Measurements from ENCODE around the gene NF1. TPM values are rescaled to one million over a fixed set of nuclear protein-coding genes. Genes with fewer than 3 reads are reported as not detected.

Gene NF1
- total RNA-seq, 1 donor from 2014 or later = 53.1 TPM

- TF ChIP-seq CTCF (IDR thresholded peaks at IDR 0.05) = no peak
- Histone ChIP-seq H3K9me3 (no peaks in the 10 kb centered on the region), H3K27me3 (ENCODE audit: low read depth) (no peaks in the 10 kb centered on the region), H3K36me3 (no peaks in the 10 kb centered on the region), H3K4me1 (peaks cover 5% of the 10 kb centered on the region), H3K4me3 (no peak overlapping the region), H3K27ac (no peak overlapping the region)
- intact Hi-C loops (cut with DNase I) = no loop called here
- DNase-seq (no peak), ATAC-seq (no peak)
Measured at GRCh38 chr17:31134576-31134975, 39.8 kb downstream of the NF1 start.

- no peaks in the 10 kb centered on the region for H3K27me3 ChIP-seq (ENCODE audit: low read depth)
- intact Hi-C loops (cut with DNase I) = no loop called here
Measured at GRCh38 chr17:31136319-31136718, 41.5 kb downstream of the NF1 start.

GRCh38 chr17:31140111-31140510, 45.3 kb downstream of the NF1 start:
- no peak for ATAC-seq
- TF ChIP-seq CTCF (IDR thresholded peaks at IDR 0.05) = no peak
- DNase-seq = no peak
- intact Hi-C loops (cut with DNase I) = no loop called here
- Histone ChIP-seq H3K4me1 (no peaks in the 10 kb centered on the region), H3K27me3 (ENCODE audit: low read depth) (no peaks in the 10 kb centered on the region), H3K4me3 (no peak overlapping the region), H3K27ac (no peak overlapping the region), H3K9me3 (no peaks in the 10 kb centered on the region), H3K36me3 (no peaks in the 10 kb centered on the region)

More at GRCh38 chr17:31136319-31136718, 41.5 kb downstream of the NF1 start:
- no peaks in the 10 kb centered on the region for H3K36me3 ChIP-seq
- no peak overlapping the region for H3K4me3 ChIP-seq
- H3K9me3 ChIP-seq = no peaks in the 10 kb centered on the region
- H3K4me1 ChIP-seq = no peaks in the 10 kb centered on the region
- no peak for TF ChIP-seq CTCF (IDR thresholded peaks at IDR 0.05)
- DNase-seq (no peak), ATAC-seq (no peak)
- no peak overlapping the region for H3K27ac ChIP-seq

- intact Hi-C loops (cut with DNase I) = no loop called here
- no peaks in the 10 kb centered on the region for H3K27me3 ChIP-seq (ENCODE audit: low read depth)
- H3K27ac ChIP-seq = no peak overlapping the region
- no peak overlapping the region for H3K4me3 ChIP-seq
- no peaks in the 10 kb centered on the region for H3K9me3 ChIP-seq
- no peak for TF ChIP-seq CTCF (IDR thresholded peaks at IDR 0.05)
- ATAC-seq (no peak), DNase-seq (no peak)
- H3K36me3 ChIP-seq = peaks cover 7% of the 10 kb centered on the region
- no peaks in the 10 kb centered on the region for H3K4me1 ChIP-seq
Measured at GRCh38 chr17:31144428-31144827, 49.7 kb downstream of the NF1 start.

GRCh38 chr17:31144836-31145235, 50.1 kb downstream of the NF1 start:
- intact Hi-C loops (cut with DNase I) = no loop called here
- no peak for ATAC-seq

More at GRCh38 chr17:31144836-31145235, 50.1 kb downstream of the NF1 start:
- H3K27me3 ChIP-seq (ENCODE audit: low read depth) = no peaks in the 10 kb centered on the region
- TF ChIP-seq CTCF (IDR thresholded peaks at IDR 0.05) = no peak
- no peaks in the 10 kb centered on the region for H3K9me3 ChIP-seq
- no peaks in the 10 kb centered on the region for H3K4me1 ChIP-seq
- H3K36me3 ChIP-seq = peaks cover 7% of the 10 kb centered on the region
- no peak overlapping the region for H3K27ac ChIP-seq
- no peak for DNase-seq
- H3K4me3 ChIP-seq = no peak overlapping the region

Data from lower lobe of right lung (tissue), 2 donors.